NCI-H226 (cell line): Measurements from ENCODE around the gene PDE6C.
"Not testable (repeated sequence)": the region's sequence is repeated elsewhere in the genome, so short reads cannot be mapped to it uniquely, and the experiment has no call there.

Experiments used
- DNase-seq: peaks from one replicate; pipeline ENCODE4 v3.0.0-alpha.2; 2015

The PDE6C gene

DNA sequence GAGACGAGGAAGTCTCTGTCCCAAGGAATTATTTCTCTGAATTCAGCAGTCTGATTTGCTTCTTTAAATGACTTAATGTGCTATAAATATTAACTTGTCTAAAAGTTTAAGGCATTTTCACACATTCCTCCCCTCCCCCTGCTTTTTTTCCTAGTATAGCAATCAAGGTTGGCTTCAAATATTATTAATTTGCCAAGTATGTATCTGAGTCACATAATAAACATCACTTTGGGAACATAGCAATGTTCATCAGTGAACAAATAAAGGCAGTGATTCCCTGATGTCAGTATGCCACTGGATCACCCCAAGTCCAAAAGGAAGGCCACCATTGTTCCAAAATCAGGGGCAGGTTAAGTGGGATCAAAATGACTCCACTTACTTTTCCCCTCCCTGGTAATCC lies 40.5 kb downstream of the PDE6C start:
- DNase-seq, result no peak

DNA sequence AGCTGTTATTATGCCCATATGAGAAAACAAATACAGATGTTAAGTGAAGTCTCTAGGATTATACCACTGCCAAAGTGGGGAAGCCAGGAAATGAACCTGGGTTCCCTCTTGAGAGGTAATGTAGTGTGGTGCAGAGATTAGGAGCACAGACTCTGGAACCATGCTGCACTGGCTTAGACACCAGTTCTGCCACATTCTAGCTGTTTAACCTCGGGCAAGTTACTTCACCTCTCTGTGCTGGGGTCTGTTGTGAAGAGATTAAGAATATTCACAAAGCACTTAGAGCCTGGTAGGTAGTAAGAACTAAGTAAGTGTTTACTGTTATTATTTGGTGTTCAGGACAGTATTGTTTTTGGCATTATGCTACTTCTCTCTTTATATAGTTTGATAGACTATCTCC lies 41.9 kb downstream of the PDE6C start:
- DNase-seq, result no peak

DNA sequence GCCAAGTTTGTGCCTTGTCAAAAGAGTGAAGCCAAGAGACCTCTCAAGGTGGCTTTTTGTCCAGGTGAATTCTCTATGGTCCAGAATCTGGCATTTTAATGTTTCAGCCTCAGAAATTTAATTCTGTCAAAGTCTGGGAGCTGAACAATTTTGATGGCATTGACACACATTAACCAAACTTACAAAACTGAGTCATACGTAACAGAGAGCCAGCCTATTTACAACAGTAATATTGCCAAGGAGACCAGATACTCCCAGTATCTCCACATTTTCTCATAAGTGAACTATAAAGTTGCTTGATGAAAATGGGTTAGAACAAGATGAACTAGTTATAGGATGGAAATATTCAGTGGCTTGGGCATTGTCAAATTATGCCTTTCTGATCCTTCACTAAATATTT lies 43.8 kb downstream of the PDE6C start:
- DNase-seq, result no peak

DNA sequence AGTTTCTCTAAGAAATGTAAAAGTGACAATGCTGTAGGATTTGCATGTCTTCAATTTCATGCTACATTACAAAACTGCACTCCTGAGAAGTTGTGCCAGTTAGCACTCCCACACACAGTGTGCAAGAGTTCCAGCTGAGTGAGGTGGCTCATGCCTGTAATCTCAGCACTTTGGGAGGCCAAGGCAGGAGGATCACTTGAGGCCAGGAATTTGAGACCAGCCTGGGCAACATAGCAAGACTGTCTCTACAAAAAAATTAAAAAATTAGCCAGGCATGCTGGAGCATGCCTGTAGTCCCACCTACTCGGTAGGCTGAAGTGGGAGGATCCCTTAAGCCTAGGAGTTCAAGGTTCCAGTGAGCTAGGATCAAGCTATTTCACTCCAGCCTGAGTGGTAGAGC lies 45.4 kb downstream of the PDE6C start:
- DNase-seq, result no peak

DNA sequence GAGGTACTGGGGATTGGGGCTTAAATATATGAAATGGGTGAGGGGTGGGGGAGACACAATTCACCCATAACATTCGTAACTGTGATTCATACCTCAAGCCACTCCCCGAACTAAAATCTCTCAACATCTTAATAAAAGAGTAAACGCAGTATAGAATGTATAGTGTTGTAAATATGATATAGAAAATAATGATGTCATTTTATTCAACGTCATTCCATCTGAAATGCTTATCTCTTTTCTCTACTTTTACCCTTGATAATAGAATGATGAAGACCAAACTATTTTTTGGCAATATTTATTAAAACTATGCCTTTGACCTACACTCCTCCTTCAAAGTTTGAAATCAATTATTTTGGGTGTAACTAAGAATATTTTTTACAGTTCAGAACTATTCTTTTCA lies 53.7 kb downstream of the PDE6C start:
- no peak for DNase-seq

DNA sequence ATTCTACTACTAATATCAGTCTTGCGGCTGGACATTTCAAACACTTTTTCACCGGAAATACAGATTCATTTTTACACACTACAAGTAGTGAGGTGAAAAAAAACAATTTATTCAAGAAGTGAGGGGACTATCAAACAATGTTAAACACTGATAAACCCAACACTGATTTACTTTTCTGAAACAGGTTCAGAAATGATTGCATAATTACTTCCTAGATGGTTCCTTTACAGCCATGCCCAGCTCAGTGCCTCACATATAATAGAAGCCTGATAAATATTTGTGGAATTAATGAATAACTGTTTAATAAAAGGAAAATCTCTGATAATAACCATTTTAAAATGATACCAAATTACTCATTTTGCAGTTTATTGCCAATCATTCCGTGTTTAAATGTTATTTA lies 55.5 kb downstream of the PDE6C start:
- no peak for DNase-seq

DNA sequence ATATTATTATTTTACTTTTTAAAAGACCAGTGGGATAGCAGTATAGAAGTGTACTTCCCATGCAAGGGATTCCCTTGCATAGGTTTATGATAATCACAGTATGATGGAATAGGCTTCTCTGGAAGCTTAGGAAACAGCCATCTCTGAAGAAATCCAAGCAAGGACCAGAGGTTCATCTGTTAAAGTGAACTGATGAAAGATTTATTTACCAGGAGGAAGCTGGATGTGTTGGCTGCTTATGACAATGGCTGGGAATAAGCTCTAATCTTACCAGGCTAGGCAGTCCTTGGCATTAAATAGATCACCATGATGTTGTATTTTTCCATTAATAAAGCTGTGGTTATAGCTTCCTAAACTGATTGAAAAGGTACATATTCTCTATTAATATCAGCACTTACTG lies 58.0 kb downstream of the PDE6C start:
- no peak for DNase-seq

DNA sequence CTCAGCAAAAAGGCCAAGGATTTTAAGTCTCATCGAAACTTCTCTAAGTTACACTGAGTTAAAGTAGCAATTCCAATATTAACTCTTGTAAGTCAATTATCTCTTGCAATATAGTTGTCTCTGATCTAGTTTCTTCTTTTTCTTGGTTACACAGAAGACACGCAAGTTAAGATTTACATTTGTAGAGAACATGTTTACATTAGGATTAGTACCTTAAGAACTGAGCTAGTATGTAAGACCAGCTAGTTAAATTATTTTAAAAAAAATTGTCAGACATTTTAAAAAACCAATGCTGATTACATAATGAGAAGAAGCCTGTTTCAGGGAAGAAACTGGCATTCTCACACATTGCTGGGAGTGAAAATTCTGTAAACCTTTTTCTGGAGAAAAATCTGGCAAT lies 58.7 kb downstream of the PDE6C start:
- no peak for DNase-seq

DNA sequence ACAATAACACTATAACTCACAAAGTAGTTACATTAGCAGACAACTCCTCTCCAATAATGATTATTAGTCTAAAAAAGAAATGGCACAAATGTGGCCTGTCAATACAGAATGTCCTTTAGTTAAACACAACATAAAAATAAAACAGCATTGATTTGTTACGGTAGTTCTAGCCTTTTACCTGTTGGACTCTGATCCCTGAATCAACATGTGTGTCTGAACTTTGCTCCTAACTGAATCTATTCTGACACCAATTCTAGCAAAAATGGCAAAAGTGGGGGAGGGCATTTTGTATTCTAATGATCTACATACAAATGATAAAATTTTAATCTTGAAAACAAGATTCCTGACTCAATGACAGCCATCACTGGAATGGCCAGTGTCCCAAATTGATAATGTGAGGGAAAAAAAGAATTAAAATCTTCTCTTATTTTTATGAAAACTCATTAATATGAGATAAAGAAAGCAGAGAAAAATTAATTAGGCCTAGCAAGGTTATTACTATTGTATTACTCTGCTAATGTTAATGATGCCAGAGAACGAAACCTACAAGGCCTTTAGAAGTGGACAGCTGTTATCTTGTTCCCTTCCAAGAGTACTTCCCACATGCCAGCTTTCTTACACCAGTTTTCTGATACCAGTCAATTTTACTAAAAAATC lies 59.8 kb downstream of the PDE6C start:
- DNase-seq, result no peak

DNA sequence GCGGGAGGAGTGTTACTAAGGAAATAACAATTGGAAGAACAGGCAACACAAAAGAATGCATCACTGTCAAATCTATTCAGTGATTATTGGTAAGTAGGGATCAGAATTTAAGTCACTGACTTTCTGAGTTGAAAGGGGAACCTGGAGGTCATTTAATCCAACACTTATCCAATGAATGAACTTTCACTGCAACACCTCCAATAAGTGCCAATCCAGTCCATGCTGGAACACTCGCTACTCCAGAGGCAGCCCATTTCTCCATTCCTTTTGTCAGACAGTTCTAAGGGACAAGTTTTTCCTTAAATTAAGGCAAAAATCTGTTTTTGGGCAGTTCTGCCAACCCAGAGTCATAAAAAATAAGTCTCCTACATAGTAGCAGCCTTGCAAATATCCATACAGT lies 60.6 kb downstream of the PDE6C start:
- no peak for DNase-seq

DNA sequence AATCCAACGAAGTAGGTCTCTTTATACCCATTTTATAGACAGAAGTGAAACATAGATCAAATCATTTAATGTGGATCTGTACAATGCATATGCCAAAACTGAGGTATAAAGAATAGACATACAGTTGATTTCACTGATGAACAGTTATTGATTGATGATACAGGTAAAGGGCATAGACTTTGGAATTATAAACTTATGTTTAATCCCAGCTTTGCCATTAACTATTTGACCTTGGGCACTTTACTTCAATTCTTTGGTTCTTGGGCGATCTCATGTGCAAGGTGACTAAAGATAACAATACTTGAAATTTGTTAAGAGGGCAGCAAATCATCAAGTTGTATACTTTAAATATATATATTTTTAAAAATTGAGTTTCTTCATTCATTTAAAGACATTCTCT lies 61.5 kb downstream of the PDE6C start:
- DNase-seq, result no peak

DNA sequence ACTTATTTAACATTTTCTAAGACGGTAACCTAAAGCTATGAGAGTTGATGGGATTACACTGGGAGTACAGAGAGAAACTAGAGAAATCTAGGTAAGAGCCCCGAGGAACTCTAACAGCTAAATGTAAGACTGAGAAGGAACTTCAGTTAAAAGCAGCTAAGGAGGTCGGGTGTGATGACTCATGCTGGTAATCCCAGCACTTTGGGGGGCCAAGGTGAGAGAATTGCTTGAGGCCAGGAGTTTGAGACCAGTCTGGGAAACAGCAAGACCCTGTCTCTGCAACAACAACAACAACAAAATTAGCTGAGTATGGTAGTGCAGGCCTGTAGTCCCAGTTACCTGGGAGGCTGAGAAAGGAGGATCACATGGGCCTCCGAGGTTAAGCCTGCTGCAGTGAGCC lies 66.0 kb downstream of the PDE6C start:
- DNase-seq, result no peak

DNA sequence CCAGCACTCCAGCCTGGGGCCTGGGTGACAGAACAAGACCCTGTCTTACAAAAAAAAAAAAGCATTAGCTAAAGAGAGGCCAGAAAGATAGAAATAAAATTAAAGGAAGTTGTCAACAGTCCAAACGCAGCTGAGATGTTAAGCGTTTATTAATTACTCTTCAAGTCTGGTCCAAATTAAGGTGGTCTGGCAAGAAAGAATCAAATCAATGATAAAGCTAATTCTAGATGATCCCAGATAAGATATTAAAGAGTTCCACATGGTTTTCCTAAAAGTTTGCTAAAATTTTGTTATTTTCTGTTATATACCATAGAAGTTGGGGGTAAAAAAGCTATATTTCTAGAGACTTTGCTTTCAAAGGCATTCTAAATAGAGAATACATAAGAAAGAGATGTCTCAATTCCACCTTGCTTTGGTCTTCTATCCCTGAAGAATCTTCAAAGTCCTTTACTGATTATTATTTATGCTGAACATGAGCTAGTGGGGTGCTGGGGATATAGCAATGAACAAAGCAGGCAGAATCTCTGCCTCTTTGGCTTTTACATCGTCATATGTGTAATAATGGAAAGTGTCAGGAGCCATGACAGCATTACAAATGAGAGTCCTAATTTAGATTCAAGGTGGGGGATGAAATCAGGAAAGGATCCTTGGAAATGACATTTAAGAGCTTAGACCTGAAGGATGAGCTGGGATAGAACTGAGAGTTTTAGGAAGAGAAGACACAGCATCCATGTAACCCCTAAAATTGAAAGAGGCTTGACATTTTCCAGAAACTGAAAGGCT lies 66.7 kb downstream of the PDE6C start:
- no peak for DNase-seq

DNA sequence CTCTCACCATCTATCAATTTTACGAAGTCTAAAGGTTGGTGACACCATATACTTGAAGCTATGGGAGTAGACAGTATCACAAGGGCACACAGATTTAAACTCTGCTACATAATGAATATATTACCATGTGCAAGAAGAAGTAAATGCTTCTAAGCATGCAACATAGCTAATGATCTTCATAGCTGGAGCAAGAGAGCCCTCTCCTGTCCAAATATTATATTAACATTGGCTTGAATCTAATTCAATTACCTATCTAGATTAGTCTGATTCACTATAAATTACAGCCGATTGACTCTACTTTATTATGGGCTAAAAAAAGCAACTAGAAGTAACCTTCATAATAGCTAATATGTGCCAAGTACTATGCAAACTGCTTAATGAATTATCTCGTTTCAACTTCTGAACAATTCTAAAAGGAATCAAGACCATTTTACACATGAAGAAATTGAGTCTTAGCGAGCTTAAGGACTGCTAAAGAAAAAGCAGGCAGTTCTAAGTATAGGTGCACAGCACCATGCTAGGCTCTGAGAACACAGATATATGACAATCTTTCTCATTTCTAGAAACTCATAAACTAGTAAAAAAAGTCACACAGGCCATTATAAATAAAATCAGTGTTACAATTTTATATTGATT lies 68.2 kb downstream of the PDE6C start:
- no peak for DNase-seq

DNA sequence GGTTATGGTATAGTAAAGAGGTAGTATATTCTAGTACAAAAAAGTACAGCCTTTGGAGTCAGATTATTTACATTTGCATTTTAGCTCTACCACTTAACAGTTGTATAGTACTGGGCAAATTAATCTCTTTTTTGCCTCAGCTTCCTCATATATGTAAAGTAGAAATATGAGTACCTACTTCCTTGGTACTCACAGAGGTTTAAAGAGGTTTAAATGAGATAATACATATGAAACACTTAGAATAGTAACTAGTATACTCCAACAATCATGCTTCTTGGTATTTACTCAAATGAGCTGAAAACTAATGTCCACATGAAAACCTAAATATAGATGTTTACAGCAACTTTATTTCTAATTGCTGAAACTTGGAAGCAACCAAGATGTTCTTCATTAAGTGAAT lies 75.4 kb downstream of the PDE6C start:
- no peak for DNase-seq

DNA sequence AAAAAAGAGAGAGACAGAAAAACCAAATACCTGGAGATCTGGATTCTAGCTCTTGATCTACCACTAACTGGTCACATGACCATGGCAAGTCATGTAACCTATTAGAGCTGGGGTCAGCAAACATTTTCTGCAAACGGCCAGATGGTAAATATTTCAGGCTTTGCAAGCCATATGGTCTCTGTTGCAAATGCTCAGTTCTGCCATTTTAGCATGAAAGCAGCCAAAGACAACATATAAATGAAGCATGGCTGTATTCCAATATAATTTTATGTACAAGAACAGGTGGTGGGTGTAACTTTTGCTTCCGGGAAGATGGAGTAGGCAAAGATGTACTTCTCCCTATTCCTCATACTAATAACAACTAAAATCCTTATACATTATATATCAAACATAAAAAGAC lies 83.4 kb downstream of the PDE6C start:
- no peak for DNase-seq

DNA sequence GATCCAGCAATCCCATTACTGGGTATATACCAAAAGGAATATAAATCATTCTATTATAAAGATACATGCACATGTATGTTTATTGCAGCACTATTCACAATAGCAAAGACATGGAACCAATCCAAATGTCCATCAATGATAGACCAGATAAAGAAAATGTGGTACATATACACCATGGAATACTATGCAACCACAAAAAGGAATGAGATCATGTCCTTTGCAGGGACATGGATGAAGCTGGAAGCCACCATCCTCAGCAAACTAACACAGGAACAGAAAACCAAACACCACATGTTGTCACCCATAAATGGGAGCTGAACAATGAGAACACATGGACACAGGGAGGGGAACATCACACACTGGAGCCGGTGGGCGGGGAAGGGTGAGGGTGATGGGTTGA lies 84.2 kb downstream of the PDE6C start:
- DNase-seq, result not testable (repeated sequence)

DNA sequence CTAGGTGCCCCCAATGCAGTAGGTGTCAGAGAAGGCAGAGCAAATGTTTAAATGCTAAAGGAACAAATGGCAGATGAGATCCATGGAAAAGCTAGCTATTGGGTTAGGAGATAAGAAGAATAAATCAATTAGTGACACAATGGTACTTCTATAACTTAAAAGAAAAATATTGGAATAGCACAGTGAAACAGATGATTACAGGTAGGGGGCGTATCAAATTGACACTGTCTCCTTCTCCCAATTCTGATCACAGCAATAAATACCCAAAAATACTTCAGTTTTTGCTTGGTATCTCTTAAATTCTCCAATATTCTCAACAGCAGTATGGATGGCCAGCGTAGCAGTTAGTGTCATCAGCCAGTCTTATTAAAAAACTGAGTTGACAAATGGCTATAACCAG lies 84.9 kb downstream of the PDE6C start:
- no peak for DNase-seq

DNA sequence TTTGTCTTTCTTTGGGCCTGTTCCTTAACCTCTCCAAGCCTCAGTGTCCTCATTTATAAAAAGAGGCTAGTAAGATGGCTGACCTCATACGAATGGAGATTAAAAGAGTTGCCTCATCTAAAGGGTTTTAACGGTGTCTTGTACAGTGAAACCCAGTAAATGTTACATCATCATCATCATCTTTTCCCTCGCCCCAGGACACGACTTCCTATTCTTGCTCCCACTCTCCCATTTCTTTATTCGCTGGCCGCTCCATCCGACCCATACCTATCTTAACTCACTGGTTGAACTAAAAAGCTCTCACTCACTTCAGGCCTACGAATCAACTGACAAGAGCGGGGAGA lies 89.5 kb downstream of the PDE6C start:
- peak; percentile 31 for DNase-seq

DNA sequence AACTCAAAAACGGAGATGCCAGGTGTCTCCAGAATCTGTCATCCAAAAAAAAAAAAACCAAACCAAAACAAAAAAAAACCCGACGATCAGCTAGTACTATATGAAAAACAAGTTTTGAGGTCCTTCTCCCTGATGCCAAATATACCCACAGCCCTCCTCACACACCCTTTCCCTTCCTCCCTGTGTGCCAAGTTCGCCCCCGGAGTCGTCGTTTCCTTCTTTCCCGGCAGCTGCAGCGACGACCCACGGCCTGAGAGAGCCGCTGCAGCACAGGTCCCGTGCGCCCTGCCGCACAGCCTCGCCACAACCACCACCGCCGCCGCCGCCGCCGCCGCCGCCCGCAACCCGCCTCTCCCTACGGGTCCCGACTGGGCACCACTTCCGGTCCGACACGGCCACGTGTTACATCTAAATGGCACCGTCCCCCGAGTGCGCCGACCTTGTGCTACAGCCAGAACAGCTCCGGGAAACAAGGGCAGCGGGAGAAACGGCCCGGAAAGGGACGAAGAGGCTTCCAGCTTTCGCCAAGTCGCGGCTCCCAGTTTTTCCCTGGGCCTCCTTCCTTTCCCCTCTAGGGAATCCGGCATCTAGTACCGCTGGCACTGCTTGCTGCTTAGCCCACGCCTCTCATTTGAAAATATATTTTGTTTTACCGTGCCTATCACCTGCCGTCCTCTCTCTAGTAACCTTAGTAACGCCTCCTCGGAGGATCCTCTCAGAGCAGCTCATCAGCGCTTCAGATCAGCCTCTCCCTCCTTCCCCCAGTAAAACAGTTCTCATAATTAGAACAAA lies 90.1 kb downstream of the PDE6C start, which contains the start of gene FRA10AC1:
FRA10AC1 (minus strand) TSS at position 383 of the 792 bp plus-strand sequence. CDS start 2,486 bp downstream, outside the sequence.
- DNase-seq, result peak; percentile 84

DNA sequence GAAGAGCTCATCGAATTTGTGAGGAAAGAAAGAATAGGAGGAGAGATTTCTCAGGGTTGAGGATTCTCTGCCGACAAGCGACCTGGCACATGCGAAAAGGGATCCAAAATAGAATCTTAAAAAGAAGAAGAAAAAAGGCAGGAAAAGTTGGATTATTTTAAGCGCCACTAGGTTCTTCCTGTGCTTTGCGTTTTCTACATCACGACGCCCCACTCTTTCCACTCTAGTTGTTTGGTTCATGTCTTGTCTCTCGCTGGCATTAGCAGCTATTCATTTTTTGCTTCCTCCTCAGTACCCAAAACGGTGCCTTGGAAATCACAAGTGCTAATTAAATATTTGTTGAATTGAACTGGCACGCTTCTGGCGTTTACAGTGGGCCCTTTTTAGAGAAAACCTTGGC lies 90.7 kb downstream of the PDE6C start:
- no peak for DNase-seq

DNA sequence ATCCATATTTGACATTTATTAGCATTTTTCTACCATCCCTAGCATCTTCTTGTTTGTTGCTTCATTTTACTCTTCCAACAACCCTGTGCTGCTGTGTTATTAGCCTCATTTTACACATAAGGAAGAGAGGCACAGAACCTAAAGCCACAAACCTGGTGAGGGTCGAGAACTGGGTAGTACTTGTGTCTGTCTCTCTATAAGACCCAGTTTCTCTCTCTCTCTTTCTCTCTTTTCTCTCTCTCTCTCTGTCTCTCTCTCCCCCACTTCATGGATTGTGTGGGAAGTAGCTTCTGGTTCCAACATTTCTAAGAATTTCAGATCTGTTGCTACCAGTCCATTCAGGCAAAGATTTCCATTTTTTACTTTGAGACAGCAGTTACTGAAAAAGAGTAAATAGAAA lies 91.5 kb downstream of the PDE6C start:
- no peak for DNase-seq

DNA sequence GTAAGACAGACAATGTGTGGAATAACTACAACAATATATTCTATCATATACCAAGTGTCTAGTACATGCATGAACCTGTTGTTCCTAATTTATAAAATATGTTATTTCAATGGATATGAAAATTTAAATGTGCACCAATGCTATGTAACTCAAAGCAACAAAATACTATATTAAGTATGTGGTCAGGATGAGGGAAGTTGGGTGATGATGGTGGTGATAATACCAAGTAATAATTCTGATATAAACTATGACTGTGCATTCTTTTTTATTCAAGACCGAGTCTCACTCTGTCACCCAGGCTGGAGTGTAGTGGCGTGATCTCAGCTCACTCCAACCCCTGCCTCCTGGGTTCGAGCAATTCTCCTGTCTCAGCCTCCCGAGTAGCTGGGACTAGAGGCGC lies 92.1 kb downstream of the PDE6C start:
- no peak for DNase-seq

DNA sequence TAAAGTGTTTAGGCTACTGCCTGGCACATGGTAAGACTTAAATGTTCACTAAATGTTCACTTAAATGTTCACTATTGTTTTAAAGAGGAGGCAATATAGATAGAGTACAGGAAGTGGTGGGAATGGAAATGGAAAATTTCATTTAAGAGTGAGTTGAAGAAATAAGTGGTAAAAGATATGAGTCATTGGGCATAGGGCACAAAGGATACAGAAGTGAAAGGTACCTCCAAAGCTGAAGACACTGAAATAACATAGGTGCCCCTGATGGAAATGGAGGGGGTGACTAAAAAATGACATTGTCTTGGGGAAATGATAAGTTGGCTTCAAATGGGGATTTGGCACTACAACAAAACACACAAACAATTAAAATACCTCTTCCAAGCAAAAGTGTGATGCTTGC lies 95.3 kb downstream of the PDE6C start:
- DNase-seq, result no peak
